Endothelial cell of umbilical vein (primary cell): Measurements from ENCODE around the gene GPX7. TPM values are rescaled to one million over a fixed set of nuclear protein-coding genes. Genes with fewer than 3 reads are reported as not detected.

ENCODE experiments used
- BruUV-seq: library from RNA; stranded (reverse); fragments of 400-500 nt; replicated peaks from 2 replicates; lab custom pipeline; 2021; lab: Mats Ljungman, UMichigan
- CTCF ChIA-PET: fragments of 300-600, 350-600 bp; sonication (Branson Sonifier 250); formaldehyde crosslinking; loops from one replicate; lab custom pipeline; 2021; ENCODE audit warnings: antibody characterized with exemption, inconsistent platforms; lab: Charles Lee
- POLR2A ChIA-PET: fragments of 300-600, 350-600 bp; sonication (Branson Sonifier 250); formaldehyde crosslinking; loops from one replicate; lab custom pipeline; 2021; ENCODE audit warnings: antibody characterized with exemption, inconsistent platforms; lab: Charles Lee
- DNase-seq: peaks from one replicate; pipeline ENCODE4 v3.0.0-alpha.2; 2011; ENCODE audit warnings: low read depth, low spot score
- FAIRE-seq: peaks from 2 replicates; lab custom pipeline; 2011; peaks lifted over from hg19 to GRCh38; lab: Jason Lieb, UNC
- H2AFZ ChIP-seq: 2 replicates; pipeline ENCODE4 v1.6.0; 2012; ENCODE audit warnings: low read depth, low read length, control low read depth, inconsistent platforms
- H3K27ac ChIP-seq: 2 replicates; pipeline ENCODE4 v1.5.1; 2011; ENCODE audit warnings: low read depth, mild to moderate bottlenecking, control low read depth, low read length, moderate library complexity; ENCODE audit not compliant: insufficient read depth
- H3K27me3 ChIP-seq, 2 experiments: 2 replicates each; pipeline versions ENCODE4 v1.6.0 to v1.6.1; 2011; ENCODE audit warnings: low read length in 2 of 2, mixed read lengths in 1 of 2; ENCODE audit not compliant: control insufficient read depth in 2 of 2, insufficient read depth in 2 of 2
- H3K36me3 ChIP-seq, 2 experiments: 2 replicates in 1 of 2; 3 replicates in 1 of 2; pipeline ENCODE4 v1.5.1; 2011; ENCODE audit warnings: low read length in 2 of 2, mild to moderate bottlenecking in 1 of 2, moderate library complexity in 1 of 2; ENCODE audit not compliant: control insufficient read depth in 2 of 2, insufficient read depth in 2 of 2; ENCODE audit errors: extremely low read depth in 1 of 2
- H3K4me1 ChIP-seq: 3 replicates; pipeline ENCODE4 v1.5.1; 2011; ENCODE audit warnings: mild to moderate bottlenecking, low read length; ENCODE audit not compliant: control insufficient read depth, insufficient read depth; ENCODE audit errors: extremely low read depth
- H3K4me2 ChIP-seq: 2 replicates; pipeline ENCODE4 v1.6.1; 2011; ENCODE audit warnings: low read length, control low read depth, mixed read lengths; ENCODE audit not compliant: insufficient read depth
- H3K4me3 ChIP-seq, 3 experiments: fragments of 200-600 bp in 1 of 3; sonication (generic), shearing (Covaris generic) in 1 of 3; replicated peaks in 1 of 3; 2 replicates each; pipeline ENCODE4 v1.5.1; 2011 to 2016; ENCODE audit warnings: control low read depth in 3 of 3, low read length in 3 of 3, mild to moderate bottlenecking in 2 of 3, inconsistent platforms in 1 of 3, low read depth in 1 of 3, moderate library complexity in 1 of 3; ENCODE audit not compliant: insufficient read depth in 1 of 3
- H3K79me2 ChIP-seq: 2 replicates; pipeline ENCODE4 v1.6.0; 2012; ENCODE audit warnings: low read length, inconsistent platforms; ENCODE audit not compliant: control insufficient read depth, insufficient read depth
- H3K9ac ChIP-seq: replicated peaks from 2 replicates; pipeline ENCODE3; 2011; ENCODE audit warnings: low read length, control low read depth; ENCODE audit not compliant: insufficient read depth; ENCODE audit errors: extremely low read depth
- H3K9me1 ChIP-seq: replicated peaks from 3 replicates; pipeline ENCODE4 v1.6.0; 2011; ENCODE audit warnings: mild to moderate bottlenecking, low read length; ENCODE audit not compliant: control insufficient read depth, insufficient read depth; ENCODE audit errors: extremely low read depth
- H3K9me3 ChIP-seq: replicated peaks from 2 replicates; pipeline ENCODE4 v1.5.1; 2012; ENCODE audit warnings: low read length, inconsistent platforms; ENCODE audit not compliant: control insufficient read depth, insufficient read depth
- H4K20me1 ChIP-seq: replicated peaks from 2 replicates; pipeline ENCODE3; 2011; ENCODE audit warnings: mild to moderate bottlenecking, low read length; ENCODE audit not compliant: control insufficient read depth, insufficient read depth; ENCODE audit errors: extremely low read depth
- CTCF ChIP-seq, 2 donors: IDR thresholded peaks; 1 replicate in 1 of 2; 2 replicates in 1 of 2; pipeline ENCODE4 v1.5.1; 2011; ENCODE audit warnings: low read length in 2 of 2, mild to moderate bottlenecking in 2 of 2, moderate library complexity in 2 of 2, control low read depth in 1 of 2, inconsistent platforms in 1 of 2, low read depth in 1 of 2; ENCODE audit not compliant: insufficient read depth in 1 of 2; ENCODE audit errors: extremely low read depth in 1 of 2
- EZH2 ChIP-seq: IDR thresholded peaks from 2 replicates; pipeline ENCODE4 v1.6.1; 2012; ENCODE audit warnings: borderline replicate concordance, low read depth, mild to moderate bottlenecking, moderate library complexity, low read length, inconsistent platforms; ENCODE audit not compliant: severe bottlenecking
- FOS ChIP-seq: IDR thresholded peaks from 2 replicates; pipeline ENCODE4 v1.6.1; 2011; ENCODE audit warnings: mild to moderate bottlenecking, low read length, moderate library complexity, borderline replicate concordance; ENCODE audit not compliant: insufficient read depth
- GATA2 ChIP-seq: IDR thresholded peaks from 2 replicates; pipeline ENCODE4 v1.7.0; 2011; ENCODE audit warnings: low read depth, mild to moderate bottlenecking, moderate library complexity, mixed read lengths, low read length; ENCODE audit not compliant: insufficient read length, insufficient read depth
- JUN ChIP-seq: IDR thresholded peaks from 2 replicates; pipeline ENCODE4 v1.6.1; 2011; ENCODE audit warnings: borderline replicate concordance, low read depth; ENCODE audit not compliant: insufficient read length, insufficient read depth
- MYC ChIP-seq: IDR thresholded peaks from one replicate; pipeline ENCODE4 v1.6.1; 2011; ENCODE audit warnings: mild to moderate bottlenecking, low read depth, low read length
- POLR2A ChIP-seq: IDR thresholded peaks from 2 replicates; pipeline ENCODE4 v1.6.1; 2012; ENCODE audit warnings: low read depth, mild to moderate bottlenecking, control low read depth, low read length
- POLR2AphosphoS5 ChIP-seq: IDR thresholded peaks from 2 replicates; pipeline ENCODE4 v1.6.1; 2012; ENCODE audit warnings: low read depth, mild to moderate bottlenecking, control low read depth, low read length, moderate library complexity; ENCODE audit not compliant: insufficient read depth
- dilution Hi-C: fragments of 300-500 bp; cut with MboI; formaldehyde crosslinking; loops from one replicate; pipeline ENCODE4 v1.15.0; 2019; ENCODE audit warnings: low sequenced_read_pairs; ENCODE audit not compliant: extremely low pct_ligation_motif_present
- intact Hi-C: fragments of 100-400 bp; cut with micrococcal nuclease; formaldehyde crosslinking; loops from one replicate; pipeline ENCODE4 v1.10.0; 2022
- polyA plus RNA-seq, 4 experiments: library from polyadenylated mRNA; depleted of rRNA in 3 of 4; stranded (reverse) in 3 of 4; unstranded in 1 of 4; fragments of >200 nt; gene quantifications; 2 replicates each; pipeline versions ENCODE4 v1.2.1 to v1.2.3, GENCODE V29; 2011 to 2012; ENCODE audit warnings: missing spikeins in 1 of 4
- total RNA-seq: library from RNA; stranded (reverse); gene quantifications from 2 replicates; pipeline ENCODE4 v1.2.3, GENCODE V29; 2021

GPX7 gene
- total and polyA plus RNA-seq, 2 donors (not counting 3 experiments of a cell fraction or from before 2014, with no cell fraction given) = 8.9 to 25.7 TPM

- dilution Hi-C loops (no loop called here), intact Hi-C loops (no loop called here)
- H4K20me1 ChIP-seq = no peaks in the 10 kb centered on the region
- peaks cover 12% of the 10 kb centered on the region for H3K4me1 ChIP-seq
- POLR2A ChIA-PET = interaction anchor here (0.6 kb wide), 1 partner anchor 20 kb away, joined by 6 read pairs; the partner anchor contains the start of gene TUT4
- no peaks in the 10 kb centered on the region for H3K79me2 ChIP-seq
- no TSS peak for BruUV-seq
- FAIRE-seq (peak; percentile 65), DNase-seq (no peak)
- H2AFZ ChIP-seq = no peak overlapping the region
- no peaks in the 10 kb centered on the region for H3K27me3 ChIP-seq
- no peak overlapping the region for H3K4me3 ChIP-seq
- H3K4me2 ChIP-seq = no peak overlapping the region
- TF ChIP-seq POLR2A (no peak), CTCF (IDR thresholded peaks at IDR 0.05; ENCODE audit: extremely low read depth in 1 of 2, insufficient read depth in 1 of 2, low read depth in 1 of 2, low read length in 2 of 2) (no peak), JUN (no peak), MYC (no peak), GATA2 (no peak), EZH2 (no peak)
- H3K9me1 ChIP-seq = no peaks in the 10 kb centered on the region
- CTCF ChIA-PET = no interaction called here
- no peak overlapping the region for H3K9ac ChIP-seq
- no peak overlapping the region for H3K27ac ChIP-seq
- H3K9me3 ChIP-seq = no peaks in the 10 kb centered on the region
- H3K36me3 ChIP-seq = no peaks in the 10 kb centered on the region
These were observed 29.8 kb upstream of the GPX7 start for GRCh38 chr1:52572387-52572786.

- no peaks in the 10 kb centered on the region for H3K36me3 ChIP-seq
- H3K9me3 ChIP-seq = no peaks in the 10 kb centered on the region
- FAIRE-seq (peak; percentile 87), DNase-seq (peak; percentile 85)
- peaks cover 5% of the 10 kb centered on the region for H3K4me1 ChIP-seq
- H4K20me1 ChIP-seq = no peaks in the 10 kb centered on the region
- H3K27me3 ChIP-seq = peaks cover 2 to 3% of the 10 kb centered on the region in 2 experiments
- no peak overlapping the region for H3K4me2 ChIP-seq
- H3K9ac ChIP-seq = no peak overlapping the region
- dilution Hi-C loops = no loop called here
- CTCF ChIA-PET = interaction anchor here (0.9 to 1.1 kb wide), 2 partner anchors 8 to 112 kb away, joined by 3 to 4 read pairs; no protein-coding TSS in a partner anchor
- no TSS peak for BruUV-seq
- H3K4me3 ChIP-seq = no peak overlapping the region
- intact Hi-C loops = no loop called here
- no peaks in the 10 kb centered on the region for H3K9me1 ChIP-seq
- H3K27ac ChIP-seq = no peak overlapping the region
- no peak overlapping the region for H2AFZ ChIP-seq
- TF ChIP-seq FOS (peak; percentile 83), POLR2AphosphoS5 (no peak), GATA2 (peak; percentile 26), JUN (peak; percentile 83), MYC (no peak), EZH2 (no peak)
- POLR2A ChIA-PET = no interaction called here
- H3K79me2 ChIP-seq = no peaks in the 10 kb centered on the region
These were observed 27.6 kb upstream of the GPX7 start for GRCh38 chr1:52574594-52574993.
